HepG2 (cell line): ENCODE data around the gene SF3A2. TPM values are rescaled to one million over a fixed set of nuclear protein-coding genes. Genes with fewer than 3 reads are reported as not detected.
A peak's percentile ranks its signal among the peaks of the same experiment; 100 is the strongest.

Experiments used
- E2F2 ChIP-seq: sonication (generic); formaldehyde crosslinking; IDR thresholded peaks from 2 replicates; pipeline ENCODE4 v1.4.0; 2020; ENCODE audit warnings: missing genetic modification reagents, borderline replicate concordance
- HNF4A ChIP-seq: sonication (generic); formaldehyde crosslinking; IDR thresholded peaks from 2 replicates; pipeline ENCODE4 v1.4.0; 2020; ENCODE audit warnings: missing genetic modification reagents
- HOXA3 ChIP-seq: sonication (generic); formaldehyde crosslinking; IDR thresholded peaks from 2 replicates; pipeline ENCODE4 v1.5.0; 2020; ENCODE audit warnings: missing genetic modification reagents
- NONO ChIP-seq, 2 experiments: fragments of 450-650 bp in 1 of 2; sonication (generic) in 1 of 2; formaldehyde crosslinking in 1 of 2; IDR thresholded peaks in 1 of 2; conservative IDR thresholded peaks in 1 of 2; 2 replicates each; pipeline versions ENCODE4 v1.6.1 to v1.8.0; 2017 to 2022; ENCODE audit warnings: mild to moderate bottlenecking in 1 of 2, missing genetic modification reagents in 1 of 2, moderate library complexity in 1 of 2
- NR2F6 ChIP-seq, 2 experiments: IDR thresholded peaks; 2 replicates each; pipeline ENCODE4 v1.6.1; 2016; ENCODE audit warnings: antibody characterized with exemption in 1 of 2, mild to moderate bottlenecking in 1 of 2
- NR3C1 ChIP-seq: sonication (generic); formaldehyde crosslinking; IDR thresholded peaks from 2 replicates; pipeline ENCODE4 v1.4.0; 2020; ENCODE audit warnings: missing genetic modification reagents
- SP2 ChIP-seq: sonication (generic); formaldehyde crosslinking; IDR thresholded peaks from 2 replicates; pipeline ENCODE4 v1.5.1; 2020; ENCODE audit warnings: mild to moderate bottlenecking, missing genetic modification reagents
- THAP8 ChIP-seq: sonication (generic); formaldehyde crosslinking; IDR thresholded peaks from 2 replicates; pipeline ENCODE4 v1.5.1; 2020; ENCODE audit warnings: missing genetic modification reagents, mild to moderate bottlenecking, borderline replicate concordance
- ZFY ChIP-seq: sonication (generic); formaldehyde crosslinking; IDR thresholded peaks from 2 replicates; pipeline ENCODE4 v1.4.0; 2020; ENCODE audit warnings: missing genetic modification reagents
- ZNF235 ChIP-seq: sonication (generic); formaldehyde crosslinking; IDR thresholded peaks from 2 replicates; pipeline ENCODE4 v1.8.1; 2023; ENCODE audit warnings: mild to moderate bottlenecking, missing genetic modification reagents, borderline replicate concordance
- ZNF776 ChIP-seq: sonication (generic); formaldehyde crosslinking; IDR thresholded peaks from 2 replicates; pipeline ENCODE4 v1.4.0; 2020; ENCODE audit warnings: mild to moderate bottlenecking, missing genetic modification reagents
- polyA plus RNA-seq, 8 experiments: library from polyadenylated mRNA; depleted of rRNA in 3 of 8; stranded (reverse) in 7 of 8; unstranded in 1 of 8; fragments of >200 nt; fragmentation: Illumina TruSeq in 4 of 8; extraction: Trizol in 4 of 8; gene quantifications; 2 replicates each; pipeline versions ENCODE4 v1.2.1 to v1.2.3, GENCODE V29; 2011 to 2016; ENCODE audit warnings: low read depth in 4 of 8, missing spikeins in 1 of 8, mixed read lengths in 1 of 8; ENCODE audit not compliant: insufficient read depth in 1 of 8
- total RNA-seq, 5 experiments: library from RNA; depleted of rRNA; stranded (reverse); fragments of >200 nt; fragmentation: Illumina TruSeq; extraction: Trizol; gene quantifications; 2 replicates each; pipeline ENCODE4 v1.2.3, GENCODE V29; 2016; ENCODE audit warnings: low read depth in 1 of 5
- TF ChIP-seq, protein P1 (sequence below): sonication (generic); formaldehyde crosslinking; IDR thresholded peaks from 2 replicates; pipeline ENCODE4 v1.5.1; 2020; ENCODE audit warnings: mild to moderate bottlenecking, missing genetic modification reagents, moderate library complexity
- TF ChIP-seq, protein P2 (sequence below): sonication (generic); formaldehyde crosslinking; IDR thresholded peaks from 2 replicates; pipeline ENCODE4 v1.4.0; 2020; ENCODE audit warnings: missing genetic modification reagents; ENCODE audit errors: not compliant biosample characterization

SF3A2 gene
- total and polyA plus RNA-seq, 2 of the 13 experiments (the other 11 are each of a cell fraction or from before 2014, with no cell fraction given), result 8.6 to 8.8 TPM

GRCh38 chr19:2278459-2279158 lies 42.0 kb downstream of the SF3A2 start (continued):
- TF ChIP-seq, protein P1, sequence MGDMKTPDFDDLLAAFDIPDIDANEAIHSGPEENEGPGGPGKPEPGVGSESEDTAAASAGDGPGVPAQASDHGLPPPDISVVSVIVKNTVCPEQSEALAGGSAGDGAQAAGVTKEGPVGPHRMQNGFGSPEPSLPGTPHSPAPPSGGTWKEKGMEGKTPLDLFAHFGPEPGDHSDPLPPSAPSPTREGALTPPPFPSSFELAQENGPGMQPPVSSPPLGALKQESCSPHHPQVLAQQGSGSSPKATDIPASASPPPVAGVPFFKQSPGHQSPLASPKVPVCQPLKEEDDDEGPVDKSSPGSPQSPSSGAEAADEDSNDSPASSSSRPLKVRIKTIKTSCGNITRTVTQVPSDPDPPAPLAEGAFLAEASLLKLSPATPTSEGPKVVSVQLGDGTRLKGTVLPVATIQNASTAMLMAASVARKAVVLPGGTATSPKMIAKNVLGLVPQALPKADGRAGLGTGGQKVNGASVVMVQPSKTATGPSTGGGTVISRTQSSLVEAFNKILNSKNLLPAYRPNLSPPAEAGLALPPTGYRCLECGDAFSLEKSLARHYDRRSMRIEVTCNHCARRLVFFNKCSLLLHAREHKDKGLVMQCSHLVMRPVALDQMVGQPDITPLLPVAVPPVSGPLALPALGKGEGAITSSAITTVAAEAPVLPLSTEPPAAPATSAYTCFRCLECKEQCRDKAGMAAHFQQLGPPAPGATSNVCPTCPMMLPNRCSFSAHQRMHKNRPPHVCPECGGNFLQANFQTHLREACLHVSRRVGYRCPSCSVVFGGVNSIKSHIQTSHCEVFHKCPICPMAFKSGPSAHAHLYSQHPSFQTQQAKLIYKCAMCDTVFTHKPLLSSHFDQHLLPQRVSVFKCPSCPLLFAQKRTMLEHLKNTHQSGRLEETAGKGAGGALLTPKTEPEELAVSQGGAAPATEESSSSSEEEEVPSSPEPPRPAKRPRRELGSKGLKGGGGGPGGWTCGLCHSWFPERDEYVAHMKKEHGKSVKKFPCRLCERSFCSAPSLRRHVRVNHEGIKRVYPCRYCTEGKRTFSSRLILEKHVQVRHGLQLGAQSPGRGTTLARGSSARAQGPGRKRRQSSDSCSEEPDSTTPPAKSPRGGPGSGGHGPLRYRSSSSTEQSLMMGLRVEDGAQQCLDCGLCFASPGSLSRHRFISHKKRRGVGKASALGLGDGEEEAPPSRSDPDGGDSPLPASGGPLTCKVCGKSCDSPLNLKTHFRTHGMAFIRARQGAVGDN (CRISPR knock-in tag), result peak; percentile 45
- TF ChIP-seq ZNF235 (CRISPR knock-in tag), result no peak
- TF ChIP-seq, protein P2, sequence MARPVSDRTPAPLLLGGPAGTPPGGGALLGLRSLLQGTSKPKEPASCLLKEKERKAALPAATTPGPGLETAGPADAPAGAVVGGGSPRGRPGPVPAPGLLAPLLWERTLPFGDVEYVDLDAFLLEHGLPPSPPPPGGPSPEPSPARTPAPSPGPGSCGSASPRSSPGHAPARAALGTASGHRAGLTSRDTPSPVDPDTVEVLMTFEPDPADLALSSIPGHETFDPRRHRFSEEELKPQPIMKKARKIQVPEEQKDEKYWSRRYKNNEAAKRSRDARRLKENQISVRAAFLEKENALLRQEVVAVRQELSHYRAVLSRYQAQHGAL (CRISPR knock-in tag), result no peak
- 0 out of 2 replicates have a peak, but pooled peaks have one; percentile 20 for TF ChIP-seq THAP8
- TF ChIP-seq ZFY (CRISPR knock-in tag), result no peak
- no peak for TF ChIP-seq NONO (IDR thresholded peaks at IDR 0.05)
- TF ChIP-seq NONO (CRISPR knock-in tag; conservative IDR thresholded peaks at IDR 0.05), result 0 out of 2 replicates have a peak, but pooled peaks have one; percentile 18
- TF ChIP-seq NR2F6 (IDR thresholded peaks at IDR 0.05), result peak; percentile 44; the same call in 1 of the 2 replicates
- peak; percentile 42; the same call in 1 of the 2 replicates for TF ChIP-seq NR2F6 (CRISPR knock-in tag; IDR thresholded peaks at IDR 0.05)
- TF ChIP-seq HOXA3 (CRISPR knock-in tag), result peak; percentile 42; the same call in 1 of the 2 replicates
- 0 out of 2 replicates have a peak, but pooled peaks have one; percentile 49 for TF ChIP-seq ZNF776 (CRISPR knock-in tag)
- no peak for TF ChIP-seq E2F2 (CRISPR knock-in tag)
- no peak for TF ChIP-seq NR3C1 (CRISPR knock-in tag)
- peak; percentile 52 for TF ChIP-seq HNF4A
- TF ChIP-seq SP2 (CRISPR knock-in tag), result no peak
